ENCODE results near the gene STMN1.

The STMN1 gene

DNA sequence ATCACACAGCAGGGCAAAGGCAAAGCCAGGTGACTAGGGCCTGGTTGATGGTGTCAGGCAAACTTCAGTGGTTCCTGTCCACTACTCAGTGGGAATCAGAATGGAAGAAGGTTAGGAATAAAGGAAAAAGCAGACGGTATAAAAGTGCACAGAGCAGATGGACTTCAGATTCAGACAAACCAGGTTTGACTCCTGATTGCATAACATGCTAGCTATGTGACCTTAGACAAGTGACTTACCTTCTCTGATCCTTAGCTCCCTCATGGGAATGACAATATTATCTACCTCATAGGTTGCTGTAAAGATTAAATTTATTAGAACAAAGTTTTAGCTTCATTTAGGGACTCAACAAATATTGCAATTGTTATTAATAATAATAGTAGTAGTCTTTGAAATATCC lies 35.6 kb downstream of the STMN1 start:
- Histone ChIP-seq H3F3A (ENCODE audit: insufficient read depth, low read length) (no peaks in the 10 kb centered on the region), H2AFZ (ENCODE audit: low read length) (no peak overlapping the region), H3K27ac (ENCODE audit: low read length) (no peak overlapping the region), H3K9ac (ENCODE audit: low read length) (no peak overlapping the region), H3K27me3 (replicated peaks; ENCODE audit: insufficient read depth, low read length) (no peaks in the 10 kb centered on the region), H3K4me1 (ENCODE audit: low read length) (peaks cover 6% of the 10 kb centered on the region; the same call in 1 of the 2 replicates), H3K36me3 (replicated peaks; ENCODE audit: insufficient read depth, low read length) (no peaks in the 10 kb centered on the region), H3K9me3 (replicated peaks; ENCODE audit: insufficient read depth, low read length) (no peaks in the 10 kb centered on the region), H4K20me1 (ENCODE audit: insufficient read depth, low read length) (no peaks in the 10 kb centered on the region), H3K4me3 (ENCODE audit: low read length) (no peak overlapping the region), H3K4me2 (ENCODE audit: low read depth, low read length) (no peak overlapping the region), H3K79me2 (ENCODE audit: low read length) (no peaks in the 10 kb centered on the region), H3K9me2 (replicated peaks; ENCODE audit: insufficient read depth, low read length) (no peaks in the 10 kb centered on the region)
- TF ChIP-seq EZH2phosphoT487 (IDR thresholded peaks at IDR 0.05; ENCODE audit: low read length) (no peak), CTCF (IDR thresholded peaks at IDR 0.05; ENCODE audit: low read length) (no peak), EZH2 (optimal IDR thresholded peaks at IDR 0.05; ENCODE audit: low read depth, low read length) (no peak)
- no peak for DNase-seq

GRCh38 chr1:25869909-25870606 lies 36.2 kb downstream of the STMN1 start:
- H3F3A ChIP-seq (ENCODE audit: insufficient read depth, low read length) = no peaks in the 10 kb centered on the region
- H2AFZ ChIP-seq (ENCODE audit: low read length) = no peak overlapping the region
- no peak for DNase-seq
- H3K27me3 ChIP-seq (replicated peaks; ENCODE audit: insufficient read depth, low read length) = no peaks in the 10 kb centered on the region
- no peak overlapping the region for H3K27ac ChIP-seq (ENCODE audit: low read length)
- H4K20me1 ChIP-seq (ENCODE audit: insufficient read depth, low read length) = no peaks in the 10 kb centered on the region
- no peak overlapping the region for H3K4me2 ChIP-seq (ENCODE audit: low read depth, low read length)
- H3K9me3 ChIP-seq (replicated peaks; ENCODE audit: insufficient read depth, low read length) = no peaks in the 10 kb centered on the region
- H3K36me3 ChIP-seq (replicated peaks; ENCODE audit: insufficient read depth, low read length) = no peaks in the 10 kb centered on the region
- no peak overlapping the region for H3K4me3 ChIP-seq (ENCODE audit: low read length)
- no peak overlapping the region for H3K9ac ChIP-seq (ENCODE audit: low read length)
- no peaks in the 10 kb centered on the region for H3K79me2 ChIP-seq (ENCODE audit: low read length)
- H3K9me2 ChIP-seq (replicated peaks; ENCODE audit: insufficient read depth, low read length) = no peaks in the 10 kb centered on the region
- TF ChIP-seq CTCF (IDR thresholded peaks at IDR 0.05; ENCODE audit: low read length) (no peak), EZH2phosphoT487 (IDR thresholded peaks at IDR 0.05; ENCODE audit: low read length) (no peak), EZH2 (optimal IDR thresholded peaks at IDR 0.05; ENCODE audit: low read depth, low read length) (no peak)
- H3K4me1 ChIP-seq (ENCODE audit: low read length) = peaks cover 6% of the 10 kb centered on the region; the same call in 1 of the 2 replicates

DNA sequence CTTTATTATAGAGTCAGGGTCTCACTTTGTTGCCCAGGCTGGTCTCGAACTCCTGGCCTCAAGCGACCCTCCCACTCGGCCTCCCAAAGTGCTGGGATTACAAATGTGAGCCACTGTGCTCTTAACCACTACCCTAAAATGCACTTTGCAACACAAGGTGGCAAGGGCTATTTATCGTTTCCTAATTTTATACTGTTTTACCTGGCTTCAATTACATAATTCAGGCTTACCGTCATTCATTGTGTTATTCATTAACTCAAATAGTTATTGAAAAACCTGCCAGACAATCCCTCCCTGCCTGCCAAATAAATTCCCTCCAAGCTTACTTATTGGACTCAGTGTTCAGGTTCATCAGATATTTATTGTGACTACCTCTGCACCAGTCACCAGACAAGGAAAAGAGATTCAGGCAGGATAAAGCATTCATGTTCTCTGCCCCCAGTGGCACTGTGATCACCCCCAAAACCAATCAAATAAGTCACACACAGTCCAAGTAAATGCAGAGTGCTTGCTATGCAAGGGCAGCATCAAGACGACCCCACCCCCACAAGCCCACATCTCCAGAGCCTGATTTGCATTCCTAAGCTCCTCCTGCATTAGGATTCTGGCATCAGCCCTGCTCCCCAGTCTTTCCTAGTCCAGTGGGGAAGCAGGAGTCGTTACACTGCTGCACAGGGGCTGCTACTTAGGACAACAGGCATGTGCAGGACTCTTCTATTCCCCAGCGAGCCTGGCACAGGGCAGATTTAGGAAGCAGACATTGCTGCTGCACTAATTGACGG lies 38.8 kb downstream of the STMN1 start:
- no peak overlapping the region for H3K27ac ChIP-seq (ENCODE audit: low read length)
- H4K20me1 ChIP-seq (ENCODE audit: insufficient read depth, low read length) = no peaks in the 10 kb centered on the region
- no peak for TF ChIP-seq CTCF (IDR thresholded peaks at IDR 0.05; ENCODE audit: low read length)
- no peak for TF ChIP-seq EZH2phosphoT487 (IDR thresholded peaks at IDR 0.05; ENCODE audit: low read length)
- H2AFZ ChIP-seq (ENCODE audit: low read length) = no peak overlapping the region
- no peaks in the 10 kb centered on the region for H3K4me1 ChIP-seq (ENCODE audit: low read length)
- H3K79me2 ChIP-seq (ENCODE audit: low read length) = no peaks in the 10 kb centered on the region
- H3K4me2 ChIP-seq (ENCODE audit: low read depth, low read length) = no peak overlapping the region
- DNase-seq = no peak
- no peaks in the 10 kb centered on the region for H3K9me2 ChIP-seq (replicated peaks; ENCODE audit: insufficient read depth, low read length)
- H3F3A ChIP-seq (ENCODE audit: insufficient read depth, low read length) = no peaks in the 10 kb centered on the region
- no peak overlapping the region for H3K9ac ChIP-seq (ENCODE audit: low read length)
- H3K9me3 ChIP-seq (replicated peaks; ENCODE audit: insufficient read depth, low read length) = no peaks in the 10 kb centered on the region
- no peaks in the 10 kb centered on the region for H3K27me3 ChIP-seq (replicated peaks; ENCODE audit: insufficient read depth, low read length)
- no peak overlapping the region for H3K4me3 ChIP-seq (ENCODE audit: low read length)
- H3K36me3 ChIP-seq (replicated peaks; ENCODE audit: insufficient read depth, low read length) = no peaks in the 10 kb centered on the region

Measured in MM.1S (cell line).